ENCODE data around the gene PLD5.

- TF ChIP-seq CTCF (IDR thresholded peaks at IDR 0.05): no peak
- TF ChIP-seq POLR2AphosphoS5 (IDR thresholded peaks at IDR 0.05): no peak
Observed at GRCh38 chr1:242184955-242185354, 339.5 kb downstream of the PLD5 start.
